Heart left ventricle (tissue), 16 donors: Measurements from ENCODE around the gene GMPS. TPM values are rescaled to one million over a fixed set of nuclear protein-coding genes. Genes with fewer than 3 reads are reported as not detected.

Experiments
- ATAC-seq, 4 donors: fragments of 200-7000 bp; cut with Tn5 transposase; one replicate each; pipeline ENCODE4 v1.9.1; 2020 to 2022; ENCODE audit warnings: moderate library complexity in 4 of 4, mild to moderate bottlenecking in 3 of 4, moderate number of reproducible peaks in 1 of 4
- DNase-seq, 5 donors: peaks; one replicate each; pipeline ENCODE4 v3.0.0-alpha.2; 2020
- H3K27ac ChIP-seq, 12 donors: fragments of 200-600 bp; sonication (generic) in 4 of 12; one replicate each; pipeline versions ENCODE4 v1.5.0 to v1.8.0; 2016 to 2022; ENCODE audit warnings: mild to moderate bottlenecking in 2 of 12
- H3K27me3 ChIP-seq, 9 donors: fragments of 200-600 bp; sonication (generic) in 2 of 9; one replicate each; pipeline versions ENCODE4 v1.5.1 to v1.8.0; 2016 to 2022; ENCODE audit warnings: mild to moderate bottlenecking in 3 of 9
- H3K36me3 ChIP-seq, 9 donors: fragments of 200-600 bp; sonication (generic) in 2 of 9; one replicate each; pipeline versions ENCODE4 v1.5.0 to v1.8.0; 2018 to 2022; ENCODE audit warnings: mild to moderate bottlenecking in 2 of 9
- H3K4me1 ChIP-seq, 12 donors: fragments of 200-600 bp; sonication (generic) in 4 of 12; one replicate each; pipeline versions ENCODE4 v1.5.0 to v1.8.0; 2016 to 2022; ENCODE audit warnings: mild to moderate bottlenecking in 3 of 12
- H3K4me3 ChIP-seq, 12 donors: fragments of 200-600 bp; sonication (generic) in 4 of 12; one replicate each; pipeline versions ENCODE4 v1.5.0 to v1.8.0; 2017 to 2022; ENCODE audit warnings: mild to moderate bottlenecking in 9 of 12, moderate library complexity in 4 of 12
- H3K9me3 ChIP-seq, 12 donors: fragments of 200-600 bp; sonication (generic) in 4 of 12; one replicate each; pipeline versions ENCODE4 v1.5.0 to v1.8.0; 2016 to 2022; ENCODE audit warnings: mild to moderate bottlenecking in 1 of 12
- CTCF ChIP-seq, 12 donors: fragments of 200-600 bp; sonication (generic) in 4 of 12; IDR thresholded peaks; one replicate each; pipeline versions ENCODE4 v1.5.0 to v1.8.0; 2018 to 2022; ENCODE audit warnings: antibody characterized with exemption in 12 of 12, mild to moderate bottlenecking in 5 of 12
- POLR2A ChIP-seq, 2 donors: fragments of 450-650 bp; IDR thresholded peaks; one replicate each; pipeline ENCODE4 v1.6.1; 2017; ENCODE audit warnings: antibody characterized with exemption in 2 of 2, mild to moderate bottlenecking in 2 of 2, moderate library complexity in 2 of 2
- WGBS, 4 donors: extraction: QIAGEN DNeasy Blood & Tissue Kit in 2 of 4; methylation state at CpG; one replicate each; pipeline versions ENCODE4 v1.1.5 to v1.1.7; 2013 to 2018; 5-methylcytosine and 5-hydroxymethylcytosine counted together
- intact Hi-C, 10 donors: fragments of 100-400 bp; cut with DNase I; formaldehyde crosslinking; loops; one replicate each; pipeline versions ENCODE4 v1.11.1 to v1.14.2; 2022
- polyA plus RNA-seq, 2 donors: library from polyadenylated mRNA; stranded (reverse); fragments of 200-250 nt; gene quantifications; one replicate each; pipeline ENCODE4 v1.2.3, GENCODE V29; 2013
- total RNA-seq, 9 donors: library from RNA; depleted of rRNA in 2 of 9; stranded (reverse); fragments of >200 nt in 2 of 9; fragmentation: NEBNext Ultra II Directional in 3 of 9; extraction: Animal tissue kit (Norgen Biotek cat#: 25700) in 3 of 9; gene quantifications; one replicate each; pipeline versions ENCODE4 v1.1.0 to v1.2.4, GENCODE V29; 2016 to 2023
- donor health status: ischemic (EF 13 %, LVEDD 7.1; RV severe dilation, severe dysfunction).
- donor health status: healthy with polysubstance abuse.
- donor health status: DM: no; HTN: yes; CAD: no.
- donor health status: DM: no; HTN: no; CAD: no.
- donor health status: ischemic (EF 25% LVEDD 6.9; RV normal size, moderate dysfunction).
- donor health status: ischemic (EF 25% LVEDD 5.7; RV mildly dilated, moderate dysfunction).
- donor health status: healthy.
- donor health status: DM: yes; HTN: yes; CAD: no.
- donor health status: ischemic (EF 35%, LVEDD 5.7; RV mildly dilated, moderate dysfunction).
- donor health status: nonischemic (EF 11% LVEDD 7.7; RV severe dilation, severe dysfunction).
- donor health status: DM: yes; HTN: yes; CAD: no.
- donor health status: PGD.
- donor health status: ischemic (EF 29% LVEDD 5.4; RV normal size, mild dysfunction).
- donor health status: nonischemic (EF 23%, LVEDD 6.1; RV moderate dilation, normal function).

GMPS gene
- total and polyA plus RNA-seq, 11 donors: 11.9 to 36.8 (median 28.1) TPM

- H3K4me3 ChIP-seq: no peak overlapping the region
- DNase-seq (no peak), ATAC-seq (no peak)
- H3K9me3 ChIP-seq: no peaks in the 10 kb centered on the region
- H3K36me3 ChIP-seq: no peaks in the 10 kb centered on the region
- H3K27ac ChIP-seq: no peak overlapping the region
- WGBS, 4 donors: 72 to 96% (median 91%) methylated on average over 1 of the region's 1 CpG
- intact Hi-C loops: no loop called here
- no peaks in the 10 kb centered on the region for H3K4me1 ChIP-seq
- H3K27me3 ChIP-seq: no peaks in the 10 kb centered on the region
- TF ChIP-seq POLR2A (IDR thresholded peaks at IDR 0.05) (no peak), CTCF (IDR thresholded peaks at IDR 0.05) (no peak)
Measured at GRCh38 chr3:155983834-155984474, 113.5 kb downstream of the GMPS start.

- DNase-seq: no peak
- Histone ChIP-seq H3K27ac (no peak overlapping the region), H3K4me1 (no peaks in the 10 kb centered on the region), H3K27me3 (no peaks in the 10 kb centered on the region), H3K4me3 (no peak overlapping the region), H3K36me3 (no peaks in the 10 kb centered on the region), H3K9me3 (no peaks in the 10 kb centered on the region)
- intact Hi-C loops: no loop called here
- WGBS, 4 donors: 89 to 95% (median 92%) methylated on average over 6 of the region's 6 CpGs
- TF ChIP-seq POLR2A (IDR thresholded peaks at IDR 0.05) (no peak), CTCF (IDR thresholded peaks at IDR 0.05) (no peak)
- no peak for ATAC-seq
Measured at GRCh38 chr3:155984791-155985417, 114.5 kb downstream of the GMPS start.

GRCh38 chr3:155989536-155989935 is 119.1 kb downstream of the GMPS start:
- peaks cover 0 to 2% (median 0%) of the 10 kb centered on the region in 12 donors for H3K4me1 ChIP-seq
- no peak for TF ChIP-seq CTCF (IDR thresholded peaks at IDR 0.05)
- TF ChIP-seq POLR2A (IDR thresholded peaks at IDR 0.05): no peak
- H3K27ac ChIP-seq: no peak overlapping the region
- no peak for ATAC-seq
- H3K9me3 ChIP-seq: no peaks in the 10 kb centered on the region
- no peak overlapping the region for H3K4me3 ChIP-seq
- H3K36me3 ChIP-seq: no peaks in the 10 kb centered on the region
- DNase-seq: no peak
- intact Hi-C loops: no loop called here
- no peaks in the 10 kb centered on the region for H3K27me3 ChIP-seq

- H3K4me3 ChIP-seq: no peak overlapping the region
- ATAC-seq (no peak), DNase-seq (no peak)
- H3K4me1 ChIP-seq: peaks cover 0 to 2% (median 0%) of the 10 kb centered on the region in 12 donors
- no peaks in the 10 kb centered on the region for H3K9me3 ChIP-seq
- intact Hi-C loops: no loop called here
- 63 to 76% (median 65%) methylated on average over 4 of the region's 4 CpGs for WGBS, 4 donors
- H3K27me3 ChIP-seq: no peaks in the 10 kb centered on the region
- TF ChIP-seq CTCF (IDR thresholded peaks at IDR 0.05) (no peak), POLR2A (IDR thresholded peaks at IDR 0.05) (no peak)
- no peaks in the 10 kb centered on the region for H3K36me3 ChIP-seq
- H3K27ac ChIP-seq: no peak overlapping the region
Measured at GRCh38 chr3:155991212-155991611, 120.8 kb downstream of the GMPS start.
